Lower leg skin (tissue), 3 donors: ENCODE results near the gene PODXL2.

Experiments
- CTCF ChIP-seq, 3 donors: fragments of 450-650 bp; IDR thresholded peaks; one replicate each; pipeline ENCODE4 v1.5.1; 2016; ENCODE audit warnings: antibody characterized with exemption in 3 of 3, mild to moderate bottlenecking in 3 of 3, moderate library complexity in 2 of 3
- POLR2A ChIP-seq, 2 donors: fragments of 450-650 bp; IDR thresholded peaks; one replicate each; pipeline ENCODE4 v1.6.1; 2016 to 2017; ENCODE audit warnings: antibody characterized with exemption in 2 of 2, mild to moderate bottlenecking in 1 of 2, moderate library complexity in 1 of 2

GRCh38 chr3:127667119-127667681 lies 38.2 kb downstream of the PODXL2 start:
- TF ChIP-seq POLR2A (IDR thresholded peaks at IDR 0.05) = no peak
- TF ChIP-seq CTCF (IDR thresholded peaks at IDR 0.05) = no peak
